ENCODE measurements around the gene LPCAT1.

LPCAT1 gene

DNA sequence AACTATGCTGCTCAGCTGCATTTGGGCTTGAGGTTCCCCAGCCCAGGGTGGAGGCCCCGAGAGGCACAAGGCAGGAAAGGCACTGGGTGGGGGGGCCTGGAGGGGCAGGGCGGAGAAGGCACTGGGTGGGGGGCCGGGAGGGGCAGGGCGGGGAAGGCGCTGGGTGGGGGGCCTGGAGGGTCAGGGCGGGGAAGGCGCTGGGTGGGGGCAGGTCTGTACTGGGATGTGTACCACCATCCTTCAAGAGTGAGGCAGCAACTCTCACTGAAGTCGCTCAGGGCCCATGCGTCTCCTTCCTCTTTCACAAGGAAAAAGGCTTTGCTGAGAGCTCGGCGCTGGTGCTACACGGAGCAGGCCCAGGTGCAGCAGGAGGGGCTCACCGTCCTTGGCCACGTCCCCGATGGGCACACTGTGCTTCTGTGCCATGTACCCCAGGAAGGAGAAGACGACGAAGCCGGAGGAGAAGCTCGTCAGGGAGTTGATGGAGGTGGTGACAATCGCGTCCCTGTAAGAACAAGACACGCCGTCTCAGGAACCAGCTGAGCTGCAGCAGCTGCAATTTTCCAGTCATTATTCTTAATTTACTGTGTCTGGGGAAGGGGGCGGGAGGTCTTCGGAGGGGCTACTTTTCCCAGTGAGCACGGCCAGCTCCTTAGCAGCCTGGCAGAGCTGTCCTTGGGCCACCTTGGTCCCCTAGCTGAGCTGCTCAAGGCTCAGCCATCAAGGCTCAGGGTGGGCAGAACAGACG is 109.3 kb downstream of the LPCAT1 start:
- Histone ChIP-seq H3K4me1 (ENCODE audit: insufficient read depth, low read length) (peaks cover 5% of the 10 kb centered on the region; the same call in 1 of the 2 replicates), H3K9me3 (ENCODE audit: control insufficient read depth, insufficient read depth, low read length) (no peaks in the 10 kb centered on the region), H3K9ac (ENCODE audit: low read depth, low read length) (no peak overlapping the region), H3K36me3 (ENCODE audit: insufficient read depth, low read length) (no peaks in the 10 kb centered on the region)

GRCh38 chr5:1413611-1414241 is 110.0 kb downstream of the LPCAT1 start:
- no peak overlapping the region for H3K9ac ChIP-seq (ENCODE audit: low read depth, low read length)
- H3K4me1 ChIP-seq (ENCODE audit: insufficient read depth, low read length) = peaks cover 5% of the 10 kb centered on the region; the same call in 1 of the 2 replicates
- no peaks in the 10 kb centered on the region for H3K9me3 ChIP-seq (ENCODE audit: control insufficient read depth, insufficient read depth, low read length)
- H3K36me3 ChIP-seq (ENCODE audit: insufficient read depth, low read length) = no peaks in the 10 kb centered on the region

GRCh38 chr5:1413211-1413610 is 110.5 kb downstream of the LPCAT1 start:
- H3K9me3 ChIP-seq (ENCODE audit: control insufficient read depth, insufficient read depth, low read length) = no peaks in the 10 kb centered on the region
- H3K36me3 ChIP-seq (ENCODE audit: insufficient read depth, low read length) = no peaks in the 10 kb centered on the region
- H3K4me1 ChIP-seq (ENCODE audit: insufficient read depth, low read length) = peaks cover 5% of the 10 kb centered on the region; the same call in 1 of the 2 replicates
- H3K9ac ChIP-seq (ENCODE audit: low read depth, low read length) = no peak overlapping the region

GRCh38 chr5:1412621-1413020 is 111.1 kb downstream of the LPCAT1 start:
- H3K9me3 ChIP-seq (ENCODE audit: control insufficient read depth, insufficient read depth, low read length) = no peaks in the 10 kb centered on the region
- peaks cover 5% of the 10 kb centered on the region; the same call in 1 of the 2 replicates for H3K4me1 ChIP-seq (ENCODE audit: insufficient read depth, low read length)
- no peak overlapping the region for H3K9ac ChIP-seq (ENCODE audit: low read depth, low read length)
- no peaks in the 10 kb centered on the region for H3K36me3 ChIP-seq (ENCODE audit: insufficient read depth, low read length)

DNA sequence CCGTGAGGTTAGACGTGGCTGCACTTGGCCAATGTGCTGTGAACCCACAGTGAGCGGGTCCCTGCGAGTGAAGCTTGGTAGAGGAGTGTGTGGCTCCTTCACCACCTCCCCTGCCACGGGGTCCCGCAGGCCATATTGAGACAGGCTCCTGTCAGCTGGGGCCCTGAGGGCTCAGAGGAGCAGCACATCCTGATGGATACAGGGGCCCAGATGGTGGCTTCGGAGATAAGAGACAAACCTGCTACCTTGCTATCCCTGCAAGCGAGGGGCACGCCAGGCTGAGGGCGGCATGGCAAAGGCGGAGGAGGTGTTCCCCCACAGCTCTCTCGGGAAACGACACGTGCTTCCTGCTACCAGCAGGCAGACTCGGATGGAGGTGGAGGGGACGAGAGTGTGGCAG is 111.6 kb downstream of the LPCAT1 start:
- no peak overlapping the region for H3K9ac ChIP-seq (ENCODE audit: low read depth, low read length)
- peaks cover 5% of the 10 kb centered on the region; the same call in 1 of the 2 replicates for H3K4me1 ChIP-seq (ENCODE audit: insufficient read depth, low read length)
- no peaks in the 10 kb centered on the region for H3K9me3 ChIP-seq (ENCODE audit: control insufficient read depth, insufficient read depth, low read length)
- H3K36me3 ChIP-seq (ENCODE audit: insufficient read depth, low read length) = no peaks in the 10 kb centered on the region
